Right lobe of liver (tissue), 6 donors: ENCODE data around the gene ADGRG3. TPM values are rescaled to one million over a fixed set of nuclear protein-coding genes. Genes with fewer than 3 reads are reported as not detected.

Experiments
- ATAC-seq, 4 donors: fragments of 200-7000 bp; cut with Tn5 transposase; one replicate each; pipeline ENCODE4 v1.9.1; 2020; ENCODE audit warnings: mild to moderate bottlenecking in 4 of 4, moderate library complexity in 4 of 4
- DNase-seq, 3 donors: peaks; one replicate each; pipeline ENCODE4 v3.0.0-alpha.2; 2020
- H3K27ac ChIP-seq, 3 donors: fragments of 200-600 bp; one replicate each; pipeline ENCODE4 v1.8.0; 2022
- H3K27me3 ChIP-seq, 2 donors: fragments of 200-600 bp; one replicate each; pipeline ENCODE4 v1.8.0; 2022
- H3K36me3 ChIP-seq, 4 donors: fragments of 200-600 bp; sonication (generic) in 1 of 4; one replicate each; pipeline versions ENCODE4 v1.5.1 to v1.8.0; 2017 to 2022; ENCODE audit warnings: control low read depth in 1 of 4
- H3K4me1 ChIP-seq, 4 donors: fragments of 200-600 bp; sonication (generic) in 1 of 4; one replicate each; pipeline versions ENCODE4 v1.5.1 to v1.8.0; 2017 to 2022; ENCODE audit warnings: control low read depth in 1 of 4
- H3K4me3 ChIP-seq, 3 donors: fragments of 200-600 bp; one replicate each; pipeline ENCODE4 v1.8.0; 2022
- H3K9me3 ChIP-seq, 4 donors: fragments of 200-600 bp; sonication (generic) in 1 of 4; one replicate each; pipeline versions ENCODE4 v1.5.1 to v1.8.0; 2017 to 2022; ENCODE audit warnings: control low read depth in 1 of 4
- CTCF ChIP-seq, 4 donors: fragments of 200-600 bp in 3 of 4; fragments of 450-650 bp in 1 of 4; IDR thresholded peaks; one replicate each; pipeline versions ENCODE4 v1.5.1 to v1.8.0; 2016 to 2022; ENCODE audit warnings: antibody characterized with exemption in 4 of 4, mild to moderate bottlenecking in 2 of 4
- POLR2A ChIP-seq: fragments of 450-650 bp; IDR thresholded peaks from one replicate; pipeline ENCODE4 v1.6.1; 2017; ENCODE audit warnings: antibody characterized with exemption, mild to moderate bottlenecking
- WGBS: methylation state at CpG from one replicate; pipeline ENCODE4 v1.1.6; 2018; ENCODE audit warnings: low coverage, low lambda C conversion rate; ENCODE audit not compliant: insufficient coverage; ENCODE audit errors: missing lambda C conversion rate; 5-methylcytosine and 5-hydroxymethylcytosine counted together
- intact Hi-C, 2 donors: fragments of 100-400 bp; cut with DNase I; formaldehyde crosslinking; loops; one replicate each; pipeline versions ENCODE4 v1.11.2 to v1.14.1; 2022
- total RNA-seq, 6 experiments: library from RNA; depleted of rRNA in 2 of 6; stranded (reverse); fragments of >200 nt in 2 of 6; fragmentation: NEBNext Ultra II Directional in 3 of 6; extraction: Animal tissue kit (Norgen Biotek cat#: 25700) in 3 of 6; gene quantifications; one replicate each; pipeline versions ENCODE4 v1.1.0 to v1.2.4, GENCODE V29; 2016 to 2023
- donor health status: DM: no; HTN: yes; CAD: no.
- donor health status: DM: no; HTN: no; CAD: no.
- donor health status: DM: no; HTN: no; CAD: no.
- donor health status: DM: no; HTN: yes; CAD: no.
- donor health status: DM: no; HTN: yes; CAD: no.

ADGRG3 gene
- total RNA-seq, 6 experiments from 2014 or later: 0.37 to 1.6 (median 0.83) TPM

DNA sequence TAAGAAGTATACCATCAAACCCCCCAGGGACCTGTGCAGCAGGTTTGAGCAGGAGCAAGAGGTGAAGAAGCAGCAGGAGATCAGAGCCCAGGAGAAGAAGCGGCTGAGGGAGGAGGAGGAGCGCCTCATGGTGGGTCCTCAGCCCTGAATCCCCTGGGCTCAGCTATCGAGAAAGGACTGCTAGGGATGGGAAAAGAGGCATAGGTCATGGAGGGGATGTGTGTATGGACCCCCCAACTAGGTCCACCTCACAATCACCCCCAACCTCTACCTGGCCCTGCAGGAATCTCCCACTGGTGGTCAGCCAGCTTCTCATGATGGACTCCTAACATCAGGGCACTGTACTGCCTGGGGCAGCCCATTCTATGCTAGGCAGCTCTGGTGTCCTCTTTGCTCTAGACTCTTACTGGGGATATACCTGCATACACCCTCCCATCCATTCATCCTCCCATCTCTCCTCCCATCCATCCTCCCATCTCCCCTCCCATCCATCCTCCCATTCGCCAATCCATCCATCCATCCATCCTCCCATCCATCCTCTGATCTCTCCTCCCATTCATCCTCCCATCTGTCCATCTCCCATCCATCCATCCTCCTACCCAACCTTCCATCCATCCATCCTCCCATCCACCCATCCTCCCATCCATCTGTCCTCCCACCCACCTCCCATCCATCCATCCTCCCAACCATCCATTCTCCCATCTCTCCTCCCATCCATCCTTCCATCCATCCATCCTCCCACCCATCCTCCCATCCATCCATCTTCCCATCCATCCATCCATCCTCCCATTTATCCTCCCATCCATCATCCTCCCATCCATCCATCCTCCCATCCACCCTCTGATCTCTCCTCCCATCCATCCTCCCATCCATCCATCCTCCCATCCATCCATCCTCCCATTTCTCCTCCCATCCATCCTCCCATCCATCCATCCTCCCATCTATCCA lies 37.1 kb downstream of the ADGRG3 start:
- peak overlapping the region in 2 of 3 donors; percentile 88 to 91 for H3K27ac ChIP-seq
- no peaks in the 10 kb centered on the region for H3K9me3 ChIP-seq
- no peak overlapping the region for H3K4me3 ChIP-seq
- TF ChIP-seq CTCF (IDR thresholded peaks at IDR 0.05): no peak
- no peak for TF ChIP-seq POLR2A
- H3K36me3 ChIP-seq: no peaks in the 10 kb centered on the region
- DNase-seq: no peak
- WGBS: 96% methylated on average over 4 of the region's 4 CpGs
- no peak for ATAC-seq
- intact Hi-C loops: no loop called here
- H3K4me1 ChIP-seq: peaks cover 0 to 29% (median 8%) of the 10 kb centered on the region in 4 donors
- no peaks in the 10 kb centered on the region for H3K27me3 ChIP-seq

DNA sequence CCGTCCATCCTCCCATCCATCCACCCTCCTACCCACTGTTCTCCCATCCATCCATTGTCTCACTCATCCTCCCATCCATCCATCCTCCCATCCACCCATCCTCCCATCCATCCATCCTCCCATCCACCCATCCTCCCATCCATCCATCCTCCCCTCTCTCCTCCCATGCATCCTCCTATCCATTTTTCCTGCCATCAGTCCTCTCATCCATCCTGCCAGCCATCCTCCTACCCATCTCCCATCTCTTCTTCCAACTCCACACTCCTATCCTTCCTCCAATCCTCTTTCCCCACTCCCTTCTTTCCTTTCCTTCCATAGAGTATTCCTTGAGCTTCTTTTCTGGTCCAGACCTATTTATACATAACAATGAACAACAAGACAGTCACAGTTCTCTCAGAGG lies 38.6 kb downstream of the ADGRG3 start:
- Histone ChIP-seq H3K9me3 (no peaks in the 10 kb centered on the region), H3K36me3 (no peaks in the 10 kb centered on the region), H3K4me3 (no peak overlapping the region), H3K27ac (no peak overlapping the region), H3K4me1 (peaks cover 0 to 18% (median 8%) of the 10 kb centered on the region in 4 donors), H3K27me3 (no peaks in the 10 kb centered on the region)
- TF ChIP-seq POLR2A (no peak), CTCF (IDR thresholded peaks at IDR 0.05) (no peak)
- ATAC-seq: no peak
- 100% methylated on average over 1 of the region's 1 CpG for WGBS
- DNase-seq: no peak
- intact Hi-C loops: no loop called here

DNA sequence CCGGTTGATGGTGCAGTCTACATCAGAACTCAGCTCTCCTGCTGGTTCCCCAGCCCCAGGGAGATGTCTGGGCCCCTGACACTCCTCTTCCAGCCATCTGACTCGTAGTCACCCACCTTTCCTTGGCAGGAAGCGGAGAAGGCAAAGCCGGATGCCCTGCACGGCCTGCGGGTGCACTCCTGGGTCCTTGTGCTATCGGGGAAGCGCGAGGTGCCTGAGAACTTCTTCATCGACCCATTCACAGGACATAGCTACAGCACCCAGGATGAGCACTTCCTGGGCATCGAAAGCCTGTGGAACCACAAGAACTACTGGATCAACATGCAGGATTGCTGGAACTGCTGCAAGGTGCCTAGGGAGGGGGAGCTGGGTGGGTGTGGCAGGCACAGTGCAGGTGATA lies 39.2 kb downstream of the ADGRG3 start:
- DNase-seq (no peak), ATAC-seq (no peak)
- H3K36me3 ChIP-seq: no peaks in the 10 kb centered on the region
- intact Hi-C loops: no loop called here
- no peak overlapping the region for H3K4me3 ChIP-seq
- H3K9me3 ChIP-seq: no peaks in the 10 kb centered on the region
- peaks cover 0 to 18% (median 8%) of the 10 kb centered on the region in 4 donors for H3K4me1 ChIP-seq
- TF ChIP-seq POLR2A (no peak), CTCF (IDR thresholded peaks at IDR 0.05) (no peak)
- H3K27ac ChIP-seq: no peak overlapping the region
- no peaks in the 10 kb centered on the region for H3K27me3 ChIP-seq
- WGBS: 61% methylated on average over 2 of the region's 11 CpGs

DNA sequence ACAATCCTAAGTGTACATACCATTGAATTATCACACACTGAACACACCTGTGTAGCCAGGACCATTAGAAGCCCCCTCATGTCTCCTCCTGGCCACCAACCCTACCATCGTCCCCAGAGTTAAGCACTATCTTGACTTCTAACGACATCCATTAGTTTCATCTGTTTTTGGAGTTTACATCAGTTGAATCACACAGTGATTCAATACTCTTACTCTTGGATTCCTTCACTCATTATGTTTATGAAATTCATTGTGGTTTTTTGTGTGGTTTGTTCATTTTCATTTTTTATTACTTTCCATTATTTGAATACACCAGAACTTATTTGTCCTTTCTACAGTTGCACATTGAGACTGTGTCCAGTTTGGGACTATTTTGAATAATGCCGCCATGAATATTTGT lies 40.1 kb downstream of the ADGRG3 start:
- Histone ChIP-seq H3K9me3 (no peaks in the 10 kb centered on the region), H3K4me1 (peaks cover 0 to 16% (median 8%) of the 10 kb centered on the region in 4 donors), H3K27me3 (no peaks in the 10 kb centered on the region), H3K36me3 (no peaks in the 10 kb centered on the region), H3K4me3 (no peak overlapping the region), H3K27ac (no peak overlapping the region)
- TF ChIP-seq CTCF (IDR thresholded peaks at IDR 0.05) (no peak), POLR2A (no peak)
- WGBS: 69% methylated on average over 3 of the region's 3 CpGs
- intact Hi-C loops: no loop called here
- no peak for ATAC-seq
- DNase-seq: no peak
